ENCODE results near the gene SFXN5.

The SFXN5 gene

DNA sequence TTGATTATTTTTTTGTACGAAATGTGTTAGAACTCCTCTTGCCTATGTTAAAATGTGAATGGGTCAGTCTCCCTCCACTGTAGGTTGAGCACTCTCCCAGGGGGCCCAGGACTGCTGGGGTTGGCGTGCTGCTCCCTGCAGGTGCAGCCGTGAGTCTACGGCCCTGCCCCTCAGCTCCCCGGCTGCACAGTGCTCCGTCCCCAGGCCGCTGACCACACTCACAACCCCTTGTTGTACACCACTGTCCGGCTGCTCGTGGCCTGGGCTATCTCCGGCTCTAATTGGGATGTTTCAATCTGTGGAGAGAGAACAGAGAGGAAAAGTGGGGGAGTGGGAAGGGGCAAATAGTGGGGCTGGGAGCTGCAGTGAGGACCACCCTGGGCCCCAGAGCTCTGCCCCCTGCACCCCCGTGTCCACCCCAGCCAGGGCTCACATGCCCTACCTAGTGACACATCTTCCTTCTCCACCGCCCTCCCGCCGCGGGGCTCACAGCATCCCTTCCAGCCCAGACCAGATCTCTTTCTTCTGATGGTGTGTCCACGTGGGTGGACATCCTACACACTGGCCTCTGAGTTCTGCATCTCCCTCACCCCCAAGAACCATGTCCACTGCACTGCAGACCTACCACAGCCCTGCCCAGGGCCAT, 126.6 kb downstream of the SFXN5 start:
- intact Hi-C loops (cut with DNase I): no loop called here
- no peak for DNase-seq

DNA sequence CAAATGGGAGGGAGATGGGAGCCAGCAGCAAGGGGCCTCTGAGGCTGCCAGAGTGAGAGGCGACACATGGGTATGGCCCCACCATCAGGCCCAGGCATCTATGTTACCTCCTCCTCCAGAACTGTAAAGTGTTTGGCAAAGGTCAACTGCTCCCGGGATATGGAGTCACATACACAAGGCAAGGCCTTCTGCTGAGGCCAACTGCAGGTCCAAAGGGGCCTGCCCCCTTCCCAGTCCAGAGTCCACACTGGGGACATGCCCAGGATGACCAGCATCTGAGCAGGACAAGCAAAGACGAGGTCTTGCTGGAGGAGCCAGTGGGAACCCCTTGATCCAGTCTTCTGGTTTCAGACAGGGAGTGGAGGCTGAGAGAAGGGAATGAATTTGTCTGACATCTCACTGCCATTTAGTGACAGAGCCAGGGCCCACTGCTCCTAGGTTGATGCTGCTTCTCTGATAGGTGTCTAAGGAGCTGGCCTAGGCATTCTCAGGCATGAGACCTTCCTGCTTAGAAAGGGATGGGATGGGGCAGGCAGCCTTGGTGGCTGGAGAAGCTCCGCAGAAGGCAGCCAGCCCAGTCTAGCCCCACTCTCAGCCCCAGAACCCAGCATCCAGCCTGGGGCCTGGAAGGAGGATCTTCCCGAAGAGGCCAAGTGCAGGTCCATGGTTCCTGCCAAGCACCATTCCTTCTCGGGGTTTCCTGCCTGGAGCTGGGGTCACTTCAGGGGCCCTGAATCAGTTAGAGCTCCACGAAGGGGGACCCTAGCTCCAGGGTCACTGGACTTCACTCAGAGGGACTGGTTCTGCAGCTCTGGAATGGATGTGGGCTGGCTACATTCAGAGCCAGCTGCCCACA, 127.7 kb downstream of the SFXN5 start:
- no peak for DNase-seq
- intact Hi-C loops (cut with DNase I): no loop called here

DNA sequence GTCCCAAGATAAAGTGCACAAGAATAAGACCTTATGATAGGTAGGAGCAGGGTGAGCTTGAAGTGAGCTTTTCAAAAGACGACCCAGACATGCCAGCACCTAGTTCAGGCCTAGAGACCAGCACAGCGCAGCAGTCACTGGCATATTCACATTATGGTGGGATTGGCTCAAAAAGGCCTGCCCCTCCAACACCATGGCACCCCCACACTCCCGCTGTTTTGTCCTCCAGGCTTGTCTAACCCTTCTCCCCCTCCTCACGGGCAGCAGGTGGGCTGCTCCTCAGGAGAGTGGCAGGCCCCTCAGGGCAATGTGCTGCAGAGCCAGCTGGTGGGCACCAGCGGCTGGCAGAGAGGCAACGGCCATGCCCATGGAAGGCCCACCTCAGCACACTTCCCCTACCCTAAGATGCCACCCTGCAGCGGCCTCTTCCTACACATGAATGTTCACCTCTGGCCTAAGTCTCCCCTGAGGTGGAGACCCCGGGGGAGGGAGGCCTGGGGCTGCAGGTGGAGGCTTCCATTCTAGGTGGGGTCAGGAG, 128.6 kb downstream of the SFXN5 start:
- intact Hi-C loops (cut with DNase I): no loop called here
- DNase-seq: no peak

DNA sequence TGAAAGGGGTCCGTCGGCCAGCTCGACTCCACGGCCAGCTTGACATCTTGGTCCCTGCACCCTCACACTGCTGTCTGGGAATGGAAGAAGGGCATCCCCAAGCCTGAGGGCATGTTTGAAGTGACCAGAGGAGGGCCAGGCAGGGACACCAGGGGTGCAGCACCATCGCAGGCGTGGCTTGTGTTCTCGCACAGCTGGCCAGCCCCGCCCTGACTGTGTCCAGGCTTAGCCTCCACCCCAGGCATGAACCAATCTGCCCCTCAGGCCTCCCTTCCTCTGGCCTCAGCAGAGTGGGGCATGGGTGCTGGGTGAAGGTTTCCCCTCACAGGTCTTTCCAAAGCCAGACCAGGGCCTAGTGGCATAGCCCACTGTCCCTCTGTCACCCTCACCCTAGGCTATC, 129.2 kb downstream of the SFXN5 start:
- intact Hi-C loops (cut with DNase I): no loop called here
- DNase-seq: no peak

DNA sequence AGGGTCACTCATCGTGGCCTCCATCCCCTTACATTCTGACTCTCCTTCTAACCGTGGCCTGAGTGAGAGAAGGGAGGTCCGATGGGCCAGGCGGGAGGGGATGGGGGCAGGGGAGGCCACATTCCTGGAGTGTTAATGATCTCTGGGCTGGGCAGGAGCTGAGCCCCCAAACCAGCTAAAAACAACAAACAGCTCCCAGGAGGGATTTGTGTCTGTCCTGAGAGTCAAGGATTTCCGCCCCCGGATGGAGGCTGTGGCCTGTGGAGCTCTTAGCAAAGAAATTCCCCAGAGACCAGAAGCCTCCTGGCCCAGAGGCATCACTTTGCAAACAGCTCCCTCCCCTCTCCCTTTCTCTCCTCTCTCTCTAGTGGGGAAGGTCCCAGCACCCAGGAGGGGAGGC, 130.7 kb downstream of the SFXN5 start:
- intact Hi-C loops (cut with DNase I): no loop called here
- DNase-seq: no peak

DNA sequence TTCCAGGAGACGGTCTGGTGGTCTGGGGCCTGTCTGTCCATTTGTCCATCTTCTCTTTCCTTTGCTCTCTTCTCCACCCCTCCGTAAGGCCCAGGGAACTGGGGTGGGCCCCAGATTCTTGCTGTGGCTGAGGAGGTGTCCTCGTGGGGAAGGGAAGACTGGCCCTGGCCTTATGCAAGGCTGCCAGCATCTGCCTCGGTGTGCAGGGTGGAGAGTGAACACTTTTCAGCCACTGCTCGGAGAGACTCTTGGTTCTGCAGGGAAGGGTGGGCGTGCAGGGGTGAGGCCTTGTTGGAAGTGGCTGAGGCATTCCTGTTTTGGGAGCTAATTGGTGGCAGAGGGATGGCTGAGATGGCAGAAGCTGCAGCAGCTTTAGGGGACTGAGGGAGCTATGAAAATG, 131.2 kb downstream of the SFXN5 start:
- no peak for DNase-seq
- intact Hi-C loops (cut with DNase I): no loop called here

DNA sequence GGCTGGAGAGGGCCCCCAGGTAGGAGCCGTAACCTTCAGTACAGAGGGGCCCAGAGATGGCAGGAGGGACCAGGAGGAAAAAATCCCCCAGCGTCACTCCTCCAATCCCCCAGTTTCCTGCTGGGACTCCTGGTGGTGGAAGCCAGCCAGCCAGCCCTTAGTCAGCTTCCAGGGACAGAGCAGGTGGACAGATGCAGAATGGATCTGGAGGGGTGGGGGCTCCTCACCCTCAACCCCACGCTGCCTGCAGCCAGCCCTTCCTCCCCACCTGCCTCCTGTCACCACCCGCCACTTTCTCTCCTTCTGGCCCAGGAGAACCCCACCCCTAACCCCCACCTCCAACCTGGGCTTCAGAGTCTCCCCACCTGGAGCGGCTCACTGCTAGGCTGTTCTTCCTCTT, 133.1 kb downstream of the SFXN5 start:
- intact Hi-C loops (cut with DNase I): no loop called here
- DNase-seq: no peak

DNA sequence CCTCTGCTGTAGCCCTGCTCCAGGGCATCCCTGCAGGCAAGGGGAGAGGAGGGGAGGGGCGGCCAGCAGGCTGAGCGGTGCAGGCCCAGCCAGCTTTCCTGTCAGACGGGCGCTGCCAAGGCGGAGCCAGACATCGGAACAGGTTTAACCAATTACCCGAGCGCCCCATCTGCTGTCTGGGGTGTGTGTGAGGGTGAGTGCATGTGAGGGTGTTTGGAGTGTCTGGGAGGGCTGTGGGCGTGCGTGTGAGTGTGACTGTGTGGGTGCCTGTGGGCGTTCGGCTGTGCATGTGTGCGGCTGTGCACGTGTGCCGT, 134.2 kb downstream of the SFXN5 start:
- intact Hi-C loops (cut with DNase I): no loop called here
- DNase-seq: peak in 5 of 42 donors; percentile 13 to 47 (median 27)

DNA sequence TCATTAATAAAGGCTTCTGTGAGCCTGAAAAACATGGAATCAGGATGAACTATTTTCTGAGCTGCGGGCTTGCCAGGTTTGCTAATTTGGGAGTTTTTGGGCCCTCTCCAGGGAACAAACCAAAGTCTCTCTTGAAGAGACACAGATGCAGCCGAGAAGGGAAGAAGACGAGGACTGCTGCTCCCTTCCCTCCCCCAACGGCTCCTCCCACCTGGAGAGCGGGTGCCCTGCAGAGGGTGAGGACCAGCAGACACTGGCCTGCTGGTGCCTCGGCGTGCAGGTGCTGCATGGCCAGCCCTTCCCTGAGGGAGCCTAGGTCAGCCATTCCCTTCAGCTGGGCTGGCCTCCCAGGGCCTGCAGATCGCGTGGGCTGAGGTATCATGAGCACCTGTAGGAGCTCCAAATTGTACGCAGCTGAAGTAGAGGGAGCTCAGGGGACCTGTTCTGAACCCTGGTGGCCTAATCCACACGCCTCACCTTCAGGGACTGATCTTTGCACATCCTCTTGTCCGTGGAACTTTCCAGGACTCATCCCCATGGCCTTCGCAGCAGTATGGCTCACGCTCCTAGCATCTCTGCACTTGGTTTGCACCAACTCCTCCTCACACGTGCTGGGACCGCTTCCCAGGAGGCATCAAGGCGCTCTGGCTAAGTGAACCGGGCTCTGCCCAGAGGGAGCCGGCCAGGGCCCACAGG, 134.7 kb downstream of the SFXN5 start:
- intact Hi-C loops (cut with DNase I): no loop called here
- DNase-seq: no peak

DNA sequence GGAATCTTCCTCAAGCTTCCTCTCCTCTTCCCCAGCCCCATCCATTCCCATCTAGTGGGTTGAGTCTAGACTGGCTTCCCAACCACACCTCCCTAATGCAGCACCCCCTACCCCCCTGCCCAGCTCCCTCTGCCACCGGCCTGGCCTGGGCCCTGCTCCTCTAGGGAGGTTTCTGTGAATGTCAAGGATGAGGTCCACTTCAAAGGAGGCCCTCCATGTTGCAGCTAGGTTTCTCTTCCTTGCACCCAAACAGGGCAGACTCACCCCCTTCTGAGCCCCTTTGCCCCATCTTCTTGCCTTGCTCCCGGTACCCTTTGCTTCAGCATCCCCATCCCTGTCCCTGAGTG, 135.9 kb downstream of the SFXN5 start:
- intact Hi-C loops (cut with DNase I): no loop called here
- DNase-seq: no peak

DNA sequence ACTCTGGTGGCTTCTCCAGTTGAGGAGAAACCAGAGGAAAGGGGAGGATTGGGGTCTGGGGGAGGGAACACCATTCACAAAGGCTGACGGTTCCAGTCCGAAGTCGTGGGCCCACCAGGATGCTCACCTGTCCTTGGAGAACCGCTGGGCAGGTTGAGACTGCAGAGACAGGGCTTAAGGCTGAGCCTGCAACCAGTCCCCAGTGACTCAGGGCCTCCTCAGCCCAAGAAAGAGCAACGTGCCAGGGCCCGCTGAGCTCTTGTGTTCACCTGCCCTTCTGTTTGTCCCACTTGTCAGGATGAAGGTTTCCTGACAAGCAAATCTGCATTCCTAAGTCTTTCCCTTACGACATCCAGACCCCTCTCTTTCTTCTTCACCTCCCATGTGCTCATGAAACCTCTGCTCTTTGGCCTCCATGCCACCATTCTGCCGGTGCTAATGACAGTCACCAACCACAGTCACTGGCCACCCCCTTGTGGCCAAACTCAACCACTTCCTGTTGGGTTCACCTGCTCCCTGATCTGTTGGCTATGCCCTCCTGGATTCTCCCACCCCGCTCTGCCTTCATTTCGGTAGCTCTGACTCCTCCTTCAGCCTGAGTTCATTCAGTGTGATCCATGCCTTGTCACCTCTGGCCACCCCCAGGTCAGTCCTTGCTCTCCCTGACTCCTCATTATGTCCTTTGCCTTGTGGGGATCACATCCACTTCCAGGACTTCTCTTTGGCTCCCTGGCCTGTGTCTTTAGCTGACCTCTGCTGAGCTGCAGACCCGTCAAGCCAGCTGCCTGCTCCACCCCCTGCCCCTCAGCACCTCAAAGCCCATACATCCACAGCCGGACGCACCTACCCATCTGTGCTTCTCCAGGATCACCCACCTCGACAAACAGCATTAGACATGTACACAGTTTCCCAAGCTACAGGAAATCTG, 136.6 kb downstream of the SFXN5 start:
- DNase-seq: no peak
- intact Hi-C loops (cut with DNase I): no loop called here

DNA sequence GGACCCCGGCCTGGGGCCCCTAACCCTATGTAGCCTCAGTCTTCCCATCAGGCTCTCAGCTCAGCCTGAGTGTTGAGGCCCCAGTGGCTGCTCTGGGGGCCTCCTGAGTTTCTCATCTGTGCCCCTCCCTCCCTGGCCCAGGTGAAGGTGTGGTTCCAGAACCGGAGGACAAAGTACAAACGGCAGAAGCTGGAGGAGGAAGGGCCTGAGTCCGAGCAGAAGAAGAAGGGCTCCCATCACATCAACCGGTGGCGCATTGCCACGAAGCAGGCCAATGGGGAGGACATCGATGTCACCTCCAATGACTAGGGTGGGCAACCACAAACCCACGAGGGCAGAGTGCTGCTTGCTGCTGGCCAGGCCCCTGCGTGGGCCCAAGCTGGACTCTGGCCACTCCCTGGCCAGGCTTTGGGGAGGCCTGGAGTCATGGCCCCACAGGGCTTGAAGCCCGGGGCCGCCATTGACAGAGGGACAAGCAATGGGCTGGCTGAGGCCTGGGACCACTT, 137.8 kb downstream of the SFXN5 start:
- intact Hi-C loops (cut with DNase I): no loop called here

DNA sequence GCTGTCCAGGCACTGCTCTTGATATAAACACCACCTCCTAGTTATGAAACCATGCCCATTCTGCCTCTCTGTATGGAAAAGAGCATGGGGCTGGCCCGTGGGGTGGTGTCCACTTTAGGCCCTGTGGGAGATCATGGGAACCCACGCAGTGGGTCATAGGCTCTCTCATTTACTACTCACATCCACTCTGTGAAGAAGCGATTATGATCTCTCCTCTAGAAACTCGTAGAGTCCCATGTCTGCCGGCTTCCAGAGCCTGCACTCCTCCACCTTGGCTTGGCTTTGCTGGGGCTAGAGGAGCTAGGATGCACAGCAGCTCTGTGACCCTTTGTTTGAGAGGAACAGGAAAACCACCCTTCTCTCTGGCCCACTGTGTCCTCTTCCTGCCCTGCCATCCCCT, 138.3 kb downstream of the SFXN5 start:
- intact Hi-C loops (cut with DNase I): no loop called here
- DNase-seq: no peak

More for the DNA sequence above, 137.8 kb downstream of the SFXN5 start:
- DNase-seq: no peak

DNA sequence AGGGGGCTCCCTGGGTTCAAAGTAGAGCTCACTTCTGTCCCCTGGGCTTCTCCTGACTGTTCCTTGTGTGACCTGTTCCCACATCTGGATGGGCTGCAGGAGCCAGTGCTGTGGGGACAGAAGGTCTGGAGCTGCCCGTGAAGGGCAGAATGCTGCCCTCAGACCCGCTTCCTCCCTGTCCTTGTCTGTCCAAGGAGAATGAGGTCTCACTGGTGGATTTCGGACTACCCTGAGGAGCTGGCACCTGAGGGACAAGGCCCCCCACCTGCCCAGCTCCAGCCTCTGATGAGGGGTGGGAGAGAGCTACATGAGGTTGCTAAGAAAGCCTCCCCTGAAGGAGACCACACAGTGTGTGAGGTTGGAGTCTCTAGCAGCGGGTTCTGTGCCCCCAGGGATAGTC, 138.7 kb downstream of the SFXN5 start:
- DNase-seq: no peak
- intact Hi-C loops (cut with DNase I): no loop called here

DNA sequence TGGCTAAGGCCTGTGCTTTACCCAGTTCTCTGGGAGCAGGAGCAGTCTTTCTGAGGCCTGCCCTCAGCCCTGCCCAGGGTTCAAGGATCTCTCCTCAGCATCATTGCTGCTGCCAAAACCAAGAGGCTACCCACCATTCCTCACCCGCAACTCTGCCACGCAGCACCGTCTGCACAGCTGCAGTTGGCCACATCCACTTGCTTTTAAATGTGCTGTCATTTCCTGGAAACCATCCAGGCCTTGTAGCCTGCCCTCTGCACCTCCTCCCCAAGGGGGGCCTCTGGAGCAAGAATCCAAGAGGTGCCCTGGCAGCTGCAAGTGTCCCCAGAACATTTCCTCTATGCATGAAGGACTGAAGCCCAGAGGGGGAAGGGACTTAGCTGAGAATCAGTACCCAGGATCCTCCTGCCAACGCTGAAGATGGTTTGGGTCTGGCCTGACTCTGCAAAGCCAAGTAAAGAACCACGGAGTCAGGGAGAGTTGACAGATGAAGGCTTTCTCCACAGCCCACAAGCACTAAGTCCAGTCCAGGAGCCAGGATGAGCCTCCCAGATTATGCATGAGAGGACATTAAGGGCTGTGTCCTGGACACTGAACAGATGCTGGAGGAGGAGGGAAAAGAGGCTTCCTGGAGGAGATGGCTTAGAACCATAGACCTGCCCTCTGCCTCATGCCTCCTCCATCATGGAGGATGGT, 139.3 kb downstream of the SFXN5 start:
- peak in 1 of 42 donors; percentile 12 for DNase-seq
- intact Hi-C loops (cut with DNase I): no loop called here

DNA sequence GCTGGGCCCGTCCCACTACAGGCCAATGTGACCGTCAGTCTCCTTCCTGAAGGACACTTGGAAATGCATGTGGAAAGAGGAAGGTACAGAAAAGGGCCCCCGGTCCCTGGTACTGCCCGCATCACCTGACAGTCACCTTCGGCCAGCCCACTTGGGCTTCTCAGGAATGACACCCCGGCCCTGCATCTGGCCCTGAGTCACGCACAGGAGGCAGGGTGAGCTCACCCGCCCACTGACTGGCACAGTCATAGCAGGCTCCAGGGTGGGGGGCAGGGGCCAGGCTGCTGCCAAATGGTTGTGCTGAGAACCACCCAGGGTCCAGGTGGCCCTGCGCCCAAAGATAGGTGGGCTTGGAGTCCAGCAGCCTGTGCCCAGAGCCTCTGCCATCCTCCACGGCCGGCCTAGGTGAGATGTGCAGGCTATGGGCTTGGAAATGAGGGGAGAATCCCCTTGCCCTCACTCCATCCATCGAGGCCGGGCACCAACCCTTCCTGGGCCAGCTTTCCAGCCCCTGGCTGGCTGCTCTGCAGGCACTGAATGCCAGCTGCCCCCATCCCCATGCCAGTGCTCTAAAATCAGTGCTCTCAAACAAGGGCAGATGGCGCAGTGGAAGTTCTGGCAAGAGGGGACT, 140.1 kb downstream of the SFXN5 start:
- peak in 2 of 42 donors; percentile 16 to 41 for DNase-seq

DNA sequence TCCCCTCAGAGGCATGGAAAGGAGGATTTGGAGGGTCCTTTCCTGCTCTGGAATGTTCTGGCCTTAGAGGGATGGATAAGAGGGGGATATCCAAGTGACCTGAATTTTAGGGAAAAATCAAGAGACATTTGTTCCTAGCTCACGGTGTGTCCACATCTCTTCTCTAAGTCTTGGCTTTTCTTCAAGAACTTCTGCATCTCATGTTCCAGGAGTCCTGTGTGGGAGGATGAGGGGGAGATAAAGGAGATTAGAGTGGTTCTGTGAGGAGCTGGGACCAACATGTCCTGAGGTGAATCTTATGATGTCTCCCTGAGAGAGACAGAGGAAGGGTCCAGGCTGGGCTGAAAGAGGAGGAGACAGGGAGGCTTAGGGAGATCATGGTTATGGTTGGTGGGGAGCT, 142.5 kb downstream of the SFXN5 start:
- intact Hi-C loops (cut with DNase I): no loop called here
- no peak for DNase-seq

More for the DNA sequence above, 140.1 kb downstream of the SFXN5 start:
- intact Hi-C loops (cut with DNase I): no loop called here

All from head of caudate nucleus (tissue), 42 donors.